HUES64 (cell line): Measurements from ENCODE around the gene RDH8. TPM values are rescaled to one million over a fixed set of nuclear protein-coding genes. Genes with fewer than 3 reads are reported as not detected.

Source experiments
- H3K27ac ChIP-seq: 2 replicates; pipeline ENCODE4 v1.7.0; 2013; ENCODE audit warnings: low read depth, low read length, inconsistent platforms
- H3K27me3 ChIP-seq: 2 replicates; pipeline ENCODE4 v1.6.1; 2013; ENCODE audit warnings: mild to moderate bottlenecking, low read length; ENCODE audit not compliant: insufficient read depth
- H3K36me3 ChIP-seq: 2 replicates; pipeline ENCODE4 v1.6.1; 2013; ENCODE audit warnings: mild to moderate bottlenecking, low read length; ENCODE audit not compliant: insufficient read depth
- H3K4me1 ChIP-seq: 2 replicates; pipeline ENCODE4 v1.6.1; 2013; ENCODE audit warnings: mild to moderate bottlenecking, low read length, moderate library complexity; ENCODE audit not compliant: insufficient read depth
- H3K4me3 ChIP-seq: 2 replicates; pipeline ENCODE4 v1.5.1; 2013; ENCODE audit warnings: mild to moderate bottlenecking, low read length, moderate library complexity
- H3K9ac ChIP-seq: 2 replicates; pipeline ENCODE4 v1.6.1; 2013; ENCODE audit warnings: mild to moderate bottlenecking, low read depth, low read length
- H3K9me3 ChIP-seq: 2 replicates; pipeline ENCODE4 v1.6.1; 2013; ENCODE audit warnings: low read depth, low read length; ENCODE audit not compliant: insufficient read depth
- WGBS: fragments of 150-250, 120-280 bp; methylation state at CpG from one replicate; pipeline ENCODE4 v1.1.7; 2013; ENCODE audit warnings: missing lambda C conversion rate; 5-methylcytosine and 5-hydroxymethylcytosine counted together
- polyA plus RNA-seq, 2 experiments: library from polyadenylated mRNA; stranded (reverse); fragments of 50-300 nt; gene quantifications; one replicate each; pipeline ENCODE4 v1.2.3, GENCODE V29; 2013

The RDH8 gene, protein sequence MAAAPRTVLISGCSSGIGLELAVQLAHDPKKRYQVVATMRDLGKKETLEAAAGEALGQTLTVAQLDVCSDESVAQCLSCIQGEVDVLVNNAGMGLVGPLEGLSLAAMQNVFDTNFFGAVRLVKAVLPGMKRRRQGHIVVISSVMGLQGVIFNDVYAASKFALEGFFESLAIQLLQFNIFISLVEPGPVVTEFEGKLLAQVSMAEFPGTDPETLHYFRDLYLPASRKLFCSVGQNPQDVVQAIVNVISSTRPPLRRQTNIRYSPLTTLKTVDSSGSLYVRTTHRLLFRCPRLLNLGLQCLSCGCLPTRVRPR
- polyA plus RNA-seq (2013, experiment 1 of 2): not detected
- not detected for polyA plus RNA-seq (2013, experiment 2 of 2)

DNA sequence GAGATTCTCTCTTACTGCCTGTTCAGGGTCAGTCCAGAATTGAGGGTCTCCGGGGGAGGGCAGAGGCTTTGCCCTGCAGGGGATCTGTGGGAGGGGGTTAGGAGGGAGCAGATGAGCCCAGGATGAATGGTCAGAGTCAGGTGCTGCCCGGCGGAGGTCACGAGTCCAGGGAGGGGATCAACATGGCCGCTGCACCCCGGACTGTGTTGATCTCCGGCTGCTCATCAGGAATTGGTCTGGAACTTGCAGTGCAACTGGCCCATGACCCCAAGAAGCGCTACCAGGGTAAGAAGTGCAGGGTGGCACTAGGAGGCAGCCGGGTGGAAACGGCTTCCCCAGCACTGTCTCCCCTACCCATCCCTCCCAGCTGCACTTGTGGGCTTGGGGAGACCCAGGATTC is at the start of gene RDH8:
RDH8 (plus strand) TSS at position 168 of the 400 bp plus-strand sequence; CDS start at position 183, 15 bp downstream.
- Histone ChIP-seq H3K27me3 (peaks cover 40% of the 10 kb centered on the region), H3K9ac (no peak within 1 kb of the TSS), H3K9me3 (no peaks in the 10 kb centered on the region), H3K4me1 (peaks cover 8% of the 10 kb centered on the region), H3K27ac (no peak within 1 kb of the TSS), H3K4me3 (no peak within 1 kb of the TSS), H3K36me3 (no peaks in the 10 kb centered on the region)
- WGBS: 75% methylated on average over 10 of the region's 10 CpGs

DNA sequence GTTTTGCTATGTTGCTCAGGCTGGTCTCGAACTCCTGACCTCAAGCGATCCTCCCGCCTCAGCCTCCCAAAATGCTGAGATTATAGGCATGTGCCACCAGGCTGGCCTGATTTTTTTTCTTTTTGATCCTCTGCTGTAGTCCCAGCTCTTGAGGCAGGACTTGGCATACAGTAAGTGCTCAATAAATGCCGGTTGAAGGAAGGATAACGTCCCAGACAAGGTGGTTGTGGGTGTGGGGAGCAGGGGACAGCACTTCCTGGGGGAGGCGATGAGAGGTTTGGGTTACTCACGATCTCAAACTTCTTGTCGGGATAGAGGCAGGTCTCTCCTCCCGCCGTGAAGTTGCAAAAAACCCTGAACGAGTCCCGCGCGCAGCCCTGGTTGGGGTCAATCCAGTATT is 47.3 kb upstream of the RDH8 start:
- H3K9me3 ChIP-seq: no peaks in the 10 kb centered on the region
- no peak overlapping the region for H3K27ac ChIP-seq
- H3K27me3 ChIP-seq: peaks cover 18% of the 10 kb centered on the region
- H3K36me3 ChIP-seq: no peaks in the 10 kb centered on the region
- no peaks in the 10 kb centered on the region; the same call in 1 of the 2 replicates for H3K4me1 ChIP-seq
- peak overlapping the region; percentile 46 for H3K4me3 ChIP-seq
- WGBS: 32% methylated on average over 14 of the region's 14 CpGs
- no peak overlapping the region for H3K9ac ChIP-seq

DNA sequence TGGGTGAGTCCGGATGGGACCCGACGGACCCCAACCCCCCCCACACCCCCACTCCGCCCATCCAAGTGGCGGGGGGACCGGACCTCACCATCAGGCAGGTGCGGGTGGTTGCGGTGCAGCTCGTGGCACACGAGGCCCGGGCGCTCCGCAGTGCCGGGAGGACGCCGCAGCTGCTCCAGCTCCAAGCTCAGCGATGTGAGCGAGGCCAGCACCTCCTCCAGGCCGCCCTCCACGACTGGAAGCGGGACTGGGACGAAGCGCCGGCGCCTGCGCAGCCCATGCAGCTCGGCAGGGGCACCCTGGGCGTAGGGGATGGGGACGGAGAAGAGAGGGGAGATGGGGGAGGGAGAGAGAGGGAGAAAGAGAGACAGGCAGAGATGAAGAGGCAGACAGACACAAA is 46.8 kb upstream of the RDH8 start:
- Histone ChIP-seq H3K27ac (no peak overlapping the region), H3K9me3 (no peaks in the 10 kb centered on the region), H3K9ac (no peak overlapping the region), H3K4me3 (peak overlapping the region; percentile 46), H3K4me1 (no peaks in the 10 kb centered on the region; the same call in 1 of the 2 replicates), H3K36me3 (no peaks in the 10 kb centered on the region), H3K27me3 (peaks cover 18% of the 10 kb centered on the region)
- 3% methylated on average over 29 of the region's 29 CpGs for WGBS

DNA sequence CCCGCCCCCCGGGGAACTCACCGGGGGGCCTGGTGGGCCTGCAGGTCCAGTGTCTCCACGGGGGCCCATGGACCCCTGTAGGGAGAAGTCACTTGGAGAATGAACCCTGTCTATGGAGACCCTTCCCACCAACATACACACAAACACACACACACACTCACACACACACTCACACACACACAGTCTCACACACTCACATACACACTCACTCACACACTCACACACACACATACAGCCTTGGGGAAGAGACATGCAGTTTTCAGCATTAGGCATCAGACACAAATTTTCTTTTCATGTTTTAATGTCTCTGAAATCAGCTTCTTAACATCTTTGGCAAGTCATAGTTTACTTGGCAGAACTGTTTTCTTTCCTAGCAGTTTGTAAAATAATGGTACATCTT is 46.0 kb upstream of the RDH8 start:
- no peak overlapping the region for H3K4me3 ChIP-seq
- no peak overlapping the region for H3K27ac ChIP-seq
- peaks cover 18% of the 10 kb centered on the region for H3K27me3 ChIP-seq
- WGBS: 50% methylated on average over 1 of the region's 4 CpGs
- no peaks in the 10 kb centered on the region for H3K9me3 ChIP-seq
- no peaks in the 10 kb centered on the region; the same call in 1 of the 2 replicates for H3K4me1 ChIP-seq
- no peak overlapping the region for H3K9ac ChIP-seq
- H3K36me3 ChIP-seq: no peaks in the 10 kb centered on the region

DNA sequence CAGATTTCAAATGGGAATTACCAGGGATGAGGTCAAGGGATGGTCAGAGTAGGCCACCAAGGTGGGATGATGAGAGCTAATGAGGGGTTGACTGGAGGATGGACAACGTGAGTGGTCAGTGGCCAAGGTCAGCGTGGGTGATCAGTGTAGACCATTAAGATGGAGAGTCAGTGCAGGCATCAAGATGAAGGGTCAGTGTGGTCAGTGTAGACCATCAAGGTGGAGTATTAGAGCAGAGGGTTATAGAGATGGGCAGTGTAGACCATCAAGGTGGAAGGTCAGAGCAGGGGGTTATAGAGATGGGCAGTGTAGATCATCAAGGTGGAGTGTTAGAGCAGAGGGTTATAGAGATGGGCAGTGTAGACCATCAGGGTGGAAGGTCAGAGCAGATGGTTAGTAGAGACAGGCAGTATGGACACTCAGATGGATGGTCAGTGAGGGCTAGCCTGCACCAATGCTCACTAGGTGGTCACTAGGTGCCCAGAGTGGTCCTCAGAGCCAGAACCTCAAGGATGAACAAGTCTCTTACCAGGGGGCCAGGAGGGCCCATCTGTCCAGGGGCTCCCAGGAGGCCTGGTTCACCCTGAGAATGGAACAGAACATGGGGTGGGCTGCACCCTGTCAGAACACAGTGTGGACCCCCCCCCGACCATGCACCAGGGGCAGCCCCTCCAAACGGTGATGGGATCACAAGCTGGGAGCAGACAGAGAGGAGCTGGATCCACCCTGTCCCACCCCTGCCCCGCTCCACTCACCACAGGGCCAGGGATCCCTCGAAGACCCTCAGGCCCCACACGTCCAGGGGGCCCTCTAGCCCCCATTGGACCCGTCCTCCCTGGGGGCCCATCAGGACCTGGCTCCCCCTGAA is 44.2 kb upstream of the RDH8 start:
- Histone ChIP-seq H3K4me3 (no peak overlapping the region), H3K9ac (no peak overlapping the region), H3K27me3 (peaks cover 18% of the 10 kb centered on the region), H3K9me3 (no peaks in the 10 kb centered on the region), H3K4me1 (no peaks in the 10 kb centered on the region; the same call in 1 of the 2 replicates), H3K27ac (no peak overlapping the region), H3K36me3 (no peaks in the 10 kb centered on the region)
- WGBS: 83% methylated on average over 8 of the region's 8 CpGs

DNA sequence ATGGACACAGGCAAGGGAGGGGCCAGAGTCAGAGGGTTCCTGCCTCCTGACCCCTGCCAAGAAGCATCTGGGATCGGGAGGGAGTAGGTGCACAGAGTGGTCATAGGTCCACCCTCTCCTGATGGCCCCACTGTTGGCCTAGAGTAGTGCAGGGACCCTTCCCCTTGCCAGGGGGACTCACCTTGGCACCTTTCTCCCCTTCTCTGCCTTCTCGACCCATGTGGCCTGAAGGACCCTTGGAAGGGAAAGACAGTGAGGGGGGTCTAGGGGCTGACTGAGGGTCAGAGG is 43.7 kb upstream of the RDH8 start:
- Histone ChIP-seq H3K27me3 (peaks cover 18% of the 10 kb centered on the region), H3K9me3 (no peaks in the 10 kb centered on the region), H3K4me1 (no peaks in the 10 kb centered on the region; the same call in 1 of the 2 replicates), H3K9ac (no peak overlapping the region), H3K27ac (no peak overlapping the region), H3K36me3 (no peaks in the 10 kb centered on the region), H3K4me3 (no peak overlapping the region)
- 91% methylated on average over 2 of the region's 2 CpGs for WGBS

DNA sequence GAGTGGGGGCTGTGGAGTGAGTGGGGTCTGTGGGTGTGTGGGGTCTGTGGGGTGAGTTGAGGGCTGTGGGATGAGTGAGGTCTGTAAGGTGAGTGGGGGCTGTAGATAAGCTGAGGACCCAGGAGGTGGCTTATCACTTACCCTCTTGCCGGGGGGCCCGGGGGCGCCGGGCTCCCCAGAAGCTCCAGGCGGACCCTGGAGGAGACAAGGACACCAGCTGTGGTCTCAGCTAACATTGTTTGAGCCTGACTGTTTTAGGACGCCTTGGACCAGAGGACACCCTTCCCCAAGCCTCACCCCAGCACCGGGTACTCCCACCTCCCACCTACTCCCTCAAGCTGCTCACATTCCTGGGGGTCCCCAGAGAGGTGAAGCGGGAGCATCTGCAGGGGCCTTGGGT is 42.8 kb upstream of the RDH8 start:
- Histone ChIP-seq H3K9ac (no peak overlapping the region), H3K27ac (no peak overlapping the region), H3K4me3 (no peak overlapping the region), H3K27me3 (peaks cover 16% of the 10 kb centered on the region), H3K4me1 (no peaks in the 10 kb centered on the region; the same call in 1 of the 2 replicates), H3K36me3 (no peaks in the 10 kb centered on the region), H3K9me3 (no peaks in the 10 kb centered on the region)
- 91% methylated on average over 8 of the region's 8 CpGs for WGBS

DNA sequence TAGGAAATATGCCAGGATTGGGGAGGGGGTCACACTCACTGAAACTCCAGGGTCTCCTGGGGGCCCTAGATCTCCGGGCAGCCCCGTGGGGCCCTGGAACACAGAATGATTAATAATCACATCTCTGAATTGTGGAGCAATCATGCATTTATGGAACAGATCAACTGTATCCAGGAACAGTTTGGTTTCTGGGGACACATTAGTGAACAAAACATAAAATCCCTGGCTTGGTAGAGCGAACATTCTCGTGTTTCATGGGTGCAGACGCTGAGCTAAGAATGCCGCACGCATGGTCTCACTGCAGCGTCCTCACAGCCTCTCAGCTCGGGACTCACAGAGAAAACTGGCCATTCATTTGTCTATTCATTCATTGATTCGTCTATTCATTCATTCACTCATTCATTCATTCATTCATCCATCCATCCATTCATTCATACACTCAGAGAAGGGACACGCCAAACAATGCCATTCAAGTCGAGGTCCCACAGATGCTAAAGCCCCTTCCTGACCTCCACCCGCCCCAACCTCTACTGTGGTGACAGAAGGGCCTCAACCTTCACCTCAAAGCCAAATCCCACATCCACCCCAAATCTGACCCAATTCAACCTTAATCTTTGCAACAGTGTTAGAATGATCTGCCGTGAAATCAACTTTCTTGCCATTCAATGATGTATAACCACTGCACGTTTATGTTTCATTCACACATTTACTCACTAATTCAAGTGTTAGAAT is 42.0 kb upstream of the RDH8 start:
- Histone ChIP-seq H3K27me3 (peaks cover 8% of the 10 kb centered on the region; the same call in 1 of the 2 replicates), H3K4me1 (no peaks in the 10 kb centered on the region; the same call in 1 of the 2 replicates), H3K9ac (no peak overlapping the region), H3K9me3 (no peaks in the 10 kb centered on the region), H3K27ac (no peak overlapping the region), H3K4me3 (no peak overlapping the region), H3K36me3 (no peaks in the 10 kb centered on the region)
- WGBS: 84% methylated on average over 15 of the region's 15 CpGs

DNA sequence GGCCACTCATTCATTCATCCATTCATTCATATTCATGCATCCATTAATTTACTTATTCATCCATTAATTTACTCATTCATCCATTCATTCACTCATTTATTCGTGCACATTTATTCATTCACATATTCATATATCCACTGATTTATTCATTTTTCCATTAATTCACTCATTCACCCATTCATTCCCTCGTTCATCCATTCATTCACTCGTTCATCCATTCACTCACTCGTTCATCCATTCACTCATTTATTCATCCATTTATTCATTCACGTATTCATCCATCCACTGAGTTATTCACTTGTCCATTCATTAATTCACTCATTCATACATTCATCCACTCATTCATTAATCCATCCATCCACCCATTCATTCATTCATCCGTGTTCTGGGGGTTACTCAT is 41.2 kb upstream of the RDH8 start:
- WGBS: 87% methylated on average over 6 of the region's 6 CpGs
- peaks cover 1% of the 10 kb centered on the region; the same call in 1 of the 2 replicates for H3K27me3 ChIP-seq

DNA sequence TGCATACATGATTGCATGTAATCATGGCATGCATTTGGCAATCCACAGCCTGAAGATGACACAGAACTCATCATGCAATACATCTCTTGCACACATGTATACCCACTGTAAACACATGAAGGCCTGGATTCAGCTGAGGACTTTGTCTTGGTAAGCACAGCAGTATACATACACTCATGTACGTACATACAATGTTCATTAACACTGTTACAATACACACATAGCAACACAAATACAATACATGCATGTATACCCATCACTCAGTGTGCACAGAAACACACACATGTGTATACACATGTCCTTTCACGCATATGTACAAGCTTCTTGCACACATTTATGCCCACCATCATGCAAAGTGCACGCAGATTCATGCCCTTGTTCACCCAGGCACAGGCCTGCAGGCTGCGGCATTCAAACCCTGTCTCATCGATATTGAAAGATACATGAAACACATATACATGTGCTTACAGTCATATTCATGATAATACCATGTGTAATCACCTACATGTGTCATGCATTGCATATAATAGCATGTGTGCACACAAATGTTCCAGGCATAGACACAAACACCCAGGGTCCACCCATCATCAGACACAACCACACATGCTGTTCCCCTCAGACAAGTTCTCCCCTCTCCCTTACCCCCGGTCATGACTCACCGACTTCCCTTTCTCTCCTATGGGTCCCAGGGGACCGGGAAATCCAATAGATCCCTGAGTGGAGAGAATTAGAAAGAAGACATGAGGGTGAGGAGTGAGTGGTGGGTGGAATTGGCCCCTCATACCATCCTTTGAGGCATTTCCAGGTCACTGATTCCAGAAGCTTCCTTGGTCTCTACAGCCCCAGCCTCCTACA is 31.6 kb upstream of the RDH8 start:
- Histone ChIP-seq H3K9ac (no peak overlapping the region), H3K36me3 (no peaks in the 10 kb centered on the region), H3K27me3 (no peaks in the 10 kb centered on the region), H3K9me3 (no peaks in the 10 kb centered on the region), H3K27ac (no peak overlapping the region), H3K4me3 (no peak overlapping the region), H3K4me1 (no peaks in the 10 kb centered on the region)
- 92% methylated on average over 6 of the region's 8 CpGs for WGBS

More for the DNA sequence above, 41.2 kb upstream of the RDH8 start:
- H3K4me1 ChIP-seq: no peaks in the 10 kb centered on the region
- no peak overlapping the region for H3K27ac ChIP-seq
- no peak overlapping the region for H3K9ac ChIP-seq
- no peaks in the 10 kb centered on the region for H3K9me3 ChIP-seq
- H3K4me3 ChIP-seq: no peak overlapping the region
- no peaks in the 10 kb centered on the region for H3K36me3 ChIP-seq
